Measurements from ENCODE around the gene B3GALT6. TPM values are rescaled to one million over a fixed set of nuclear protein-coding genes. Genes with fewer than 3 reads are reported as not detected.

B3GALT6 gene
- total and polyA plus RNA-seq, 4 donors: 1.2 to 9.0 (median 8.3) TPM

DNA sequence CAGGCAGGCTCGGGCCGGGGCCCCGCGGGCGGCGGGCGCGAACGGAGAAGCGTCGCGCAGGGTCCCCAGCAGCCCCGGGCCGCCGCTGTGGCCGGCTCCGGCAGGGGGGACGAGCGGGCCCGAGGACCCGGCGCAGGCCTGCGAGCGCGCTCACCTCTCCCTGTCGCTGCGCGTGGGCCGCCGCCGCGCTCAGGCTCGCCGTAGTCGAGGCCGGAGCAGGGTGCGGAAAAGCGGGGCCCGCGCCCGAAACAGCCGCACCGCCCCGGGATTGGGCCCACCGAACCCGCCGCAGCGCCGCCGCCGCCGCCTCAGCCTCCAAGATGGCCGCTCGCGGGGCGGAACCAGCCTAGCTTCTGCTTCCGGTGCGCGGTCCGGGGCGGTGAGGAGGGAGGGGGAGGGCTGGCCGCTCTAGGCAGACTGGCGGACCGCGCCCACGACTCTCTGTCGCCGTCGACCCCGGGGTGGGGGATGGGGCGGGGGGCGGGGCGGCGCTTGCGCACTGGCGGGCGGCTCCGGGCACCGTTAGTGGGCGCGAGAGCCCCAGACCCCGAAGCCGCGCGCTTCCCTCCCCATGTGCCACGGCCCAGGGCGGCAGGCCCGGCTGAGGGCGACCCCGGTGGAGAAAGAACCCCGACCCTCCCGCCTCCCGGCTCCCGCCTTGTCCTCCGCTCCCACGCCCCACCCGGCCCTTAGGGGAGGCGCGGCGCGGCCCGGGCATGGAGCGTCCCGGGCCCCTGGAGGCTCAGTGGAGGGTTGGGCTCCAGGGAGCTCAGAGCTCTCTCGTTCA lies 41.7 kb downstream of the B3GALT6 start, which contains the start of gene UBE2J2:
Gene UBE2J2, minus strand, starts transcription at position 343 of the 787 bp plus-strand sequence. CDS start 5,862 bp downstream, outside the sequence.
- Histone ChIP-seq H3K4me3 (ENCODE audit: low read depth in 1 of 3, low read length in 3 of 3) (peak within 1 kb of the TSS; percentile 89 to 95 (median 94)), H3K36me3 (ENCODE audit: control insufficient read depth in 4 of 4, insufficient read depth in 3 of 4, low read depth in 1 of 4, low read length in 3 of 4) (peaks cover 0 to 2% (median under 1%) of the 10 kb centered on the region in 4 donors), H3K4me1 (ENCODE audit: control insufficient read depth in 4 of 4, insufficient read depth in 4 of 4, low read length in 3 of 4) (peaks cover 13 to 39% (median 32%) of the 10 kb centered on the region in 4 donors), H3K27me3 (ENCODE audit: control insufficient read depth in 4 of 4, insufficient read depth in 4 of 4, low read length in 3 of 4) (no peaks in the 10 kb centered on the region), H3K9ac (ENCODE audit: low read depth in 1 of 2, low read length in 2 of 2) (peak within 1 kb of the TSS; percentile 43 to 81), H3K27ac (ENCODE audit: low read depth in 1 of 2, low read length in 2 of 2) (peak within 1 kb of the TSS; percentile 23 to 69), H3K9me3 (ENCODE audit: control insufficient read depth in 4 of 4, low read length in 3 of 4) (no peaks in the 10 kb centered on the region)
- peak; percentile 94 for DNase-seq (ENCODE audit: low spot score)
- WGBS: under 1% methylated on average over 105 of the region's 105 CpGs
- TF ChIP-seq, protein P1, sequence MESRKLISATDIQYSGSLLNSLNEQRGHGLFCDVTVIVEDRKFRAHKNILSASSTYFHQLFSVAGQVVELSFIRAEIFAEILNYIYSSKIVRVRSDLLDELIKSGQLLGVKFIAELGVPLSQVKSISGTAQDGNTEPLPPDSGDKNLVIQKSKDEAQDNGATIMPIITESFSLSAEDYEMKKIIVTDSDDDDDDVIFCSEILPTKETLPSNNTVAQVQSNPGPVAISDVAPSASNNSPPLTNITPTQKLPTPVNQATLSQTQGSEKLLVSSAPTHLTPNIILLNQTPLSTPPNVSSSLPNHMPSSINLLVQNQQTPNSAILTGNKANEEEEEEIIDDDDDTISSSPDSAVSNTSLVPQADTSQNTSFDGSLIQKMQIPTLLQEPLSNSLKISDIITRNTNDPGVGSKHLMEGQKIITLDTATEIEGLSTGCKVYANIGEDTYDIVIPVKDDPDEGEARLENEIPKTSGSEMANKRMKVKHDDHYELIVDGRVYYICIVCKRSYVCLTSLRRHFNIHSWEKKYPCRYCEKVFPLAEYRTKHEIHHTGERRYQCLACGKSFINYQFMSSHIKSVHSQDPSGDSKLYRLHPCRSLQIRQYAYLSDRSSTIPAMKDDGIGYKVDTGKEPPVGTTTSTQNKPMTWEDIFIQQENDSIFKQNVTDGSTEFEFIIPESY (IDR thresholded peaks at IDR 0.05): no peak
- peak; percentile 95 for TF ChIP-seq YY1 (IDR thresholded peaks at IDR 0.05)
- TF ChIP-seq FOXA2 (IDR thresholded peaks at IDR 0.05): no peak
- no peak for TF ChIP-seq HNF4G (IDR thresholded peaks at IDR 0.05)
- TF ChIP-seq GABPA (IDR thresholded peaks at IDR 0.05 in 1 of 2, conservative IDR thresholded peaks at IDR 0.05 in 1 of 2): peak in 1 of 2 donors; percentile 88

DNA sequence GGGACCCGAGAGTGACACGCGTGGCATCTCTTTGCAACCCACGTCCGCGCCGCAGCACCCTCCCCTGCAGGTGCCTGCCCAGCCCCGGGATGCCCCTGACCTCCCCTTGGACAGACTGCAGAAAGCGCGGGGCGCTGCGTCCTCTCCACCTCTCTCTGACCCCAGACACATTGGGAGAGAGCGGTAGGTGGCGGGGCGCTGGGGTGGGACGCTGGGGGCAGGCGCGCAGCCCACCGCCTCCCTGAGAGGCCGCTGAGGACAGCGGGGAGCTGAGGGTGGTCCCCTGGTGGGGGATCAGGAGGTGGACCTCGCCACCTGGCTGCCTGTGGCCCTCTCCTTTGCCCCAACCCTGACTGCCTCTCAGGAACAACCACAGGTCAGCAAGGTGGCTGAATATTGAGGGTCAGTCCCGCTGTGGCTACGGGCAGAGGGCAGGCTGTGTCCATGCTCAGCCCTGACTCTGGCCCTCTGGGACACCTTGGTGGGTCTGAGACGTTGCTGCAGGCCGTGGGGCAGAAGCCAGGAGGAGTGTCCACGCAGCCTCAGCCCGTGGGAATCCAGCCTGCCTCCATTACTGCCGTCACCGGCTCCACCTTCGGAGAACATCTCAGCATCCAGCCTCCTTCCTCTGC lies 42.4 kb downstream of the B3GALT6 start:
- no peaks in the 10 kb centered on the region for H3K27me3 ChIP-seq (ENCODE audit: control insufficient read depth in 4 of 4, insufficient read depth in 4 of 4, low read length in 3 of 4)
- peak overlapping the region in 1 of 2 donors; percentile 69 for H3K27ac ChIP-seq (ENCODE audit: low read depth in 1 of 2, low read length in 2 of 2)
- no peaks in the 10 kb centered on the region for H3K9me3 ChIP-seq (ENCODE audit: control insufficient read depth in 4 of 4, low read length in 3 of 4)
- no peak for DNase-seq (ENCODE audit: low spot score)
- peaks cover 0 to 2% (median 0%) of the 10 kb centered on the region in 4 donors for H3K36me3 ChIP-seq (ENCODE audit: control insufficient read depth in 4 of 4, insufficient read depth in 3 of 4, low read depth in 1 of 4, low read length in 3 of 4)
- TF ChIP-seq YY1 (IDR thresholded peaks at IDR 0.05) (no peak), EGR1 (IDR thresholded peaks at IDR 0.05; ENCODE audit: low read depth in 2 of 2) (no peak), REST (IDR thresholded peaks at IDR 0.05) (no peak), FOXA2 (IDR thresholded peaks at IDR 0.05) (no peak), RXRA (IDR thresholded peaks at IDR 0.05) (no peak), HNF4G (IDR thresholded peaks at IDR 0.05) (no peak), TAF1 (conservative IDR thresholded peaks at IDR 0.05) (no peak), NR2F2 (IDR thresholded peaks at IDR 0.05) (no peak), JUND (IDR thresholded peaks at IDR 0.05) (no peak), SP1 (IDR thresholded peaks at IDR 0.05) (no peak), RAD21 (IDR thresholded peaks at IDR 0.05) (no peak), FOXA1 (IDR thresholded peaks at IDR 0.05) (no peak), HNF4A (conservative IDR thresholded peaks at IDR 0.05) (no peak), GABPA (IDR thresholded peaks at IDR 0.05 in 1 of 2, conservative IDR thresholded peaks at IDR 0.05 in 1 of 2) (no peak), ATF3 (IDR thresholded peaks at IDR 0.05) (no peak)
- TF ChIP-seq, protein P2, sequence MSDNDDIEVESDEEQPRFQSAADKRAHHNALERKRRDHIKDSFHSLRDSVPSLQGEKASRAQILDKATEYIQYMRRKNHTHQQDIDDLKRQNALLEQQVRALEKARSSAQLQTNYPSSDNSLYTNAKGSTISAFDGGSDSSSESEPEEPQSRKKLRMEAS (IDR thresholded peaks at IDR 0.05): no peak
- TF ChIP-seq, protein P1 (IDR thresholded peaks at IDR 0.05): no peak
- TF ChIP-seq, protein P3, sequence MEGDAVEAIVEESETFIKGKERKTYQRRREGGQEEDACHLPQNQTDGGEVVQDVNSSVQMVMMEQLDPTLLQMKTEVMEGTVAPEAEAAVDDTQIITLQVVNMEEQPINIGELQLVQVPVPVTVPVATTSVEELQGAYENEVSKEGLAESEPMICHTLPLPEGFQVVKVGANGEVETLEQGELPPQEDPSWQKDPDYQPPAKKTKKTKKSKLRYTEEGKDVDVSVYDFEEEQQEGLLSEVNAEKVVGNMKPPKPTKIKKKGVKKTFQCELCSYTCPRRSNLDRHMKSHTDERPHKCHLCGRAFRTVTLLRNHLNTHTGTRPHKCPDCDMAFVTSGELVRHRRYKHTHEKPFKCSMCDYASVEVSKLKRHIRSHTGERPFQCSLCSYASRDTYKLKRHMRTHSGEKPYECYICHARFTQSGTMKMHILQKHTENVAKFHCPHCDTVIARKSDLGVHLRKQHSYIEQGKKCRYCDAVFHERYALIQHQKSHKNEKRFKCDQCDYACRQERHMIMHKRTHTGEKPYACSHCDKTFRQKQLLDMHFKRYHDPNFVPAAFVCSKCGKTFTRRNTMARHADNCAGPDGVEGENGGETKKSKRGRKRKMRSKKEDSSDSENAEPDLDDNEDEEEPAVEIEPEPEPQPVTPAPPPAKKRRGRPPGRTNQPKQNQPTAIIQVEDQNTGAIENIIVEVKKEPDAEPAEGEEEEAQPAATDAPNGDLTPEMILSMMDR (IDR thresholded peaks at IDR 0.05; ENCODE audit: low read depth, low read length, missing input control): no peak
- peaks cover 13 to 39% (median 32%) of the 10 kb centered on the region in 4 donors for H3K4me1 ChIP-seq (ENCODE audit: control insufficient read depth in 4 of 4, insufficient read depth in 4 of 4, low read length in 3 of 4)
- 24% methylated on average over 31 of the region's 31 CpGs for WGBS
- H3K9ac ChIP-seq (ENCODE audit: low read depth in 1 of 2, low read length in 2 of 2): peak overlapping the region in 1 of 2 donors; percentile 81
- H3K4me3 ChIP-seq (ENCODE audit: low read depth in 1 of 3, low read length in 3 of 3): peak overlapping the region; percentile 54 to 94 (median 68)
